Measurements from ENCODE around the gene CIB1. TPM values are rescaled to one million over a fixed set of nuclear protein-coding genes. Genes with fewer than 3 reads are reported as not detected.

The CIB1 gene
- polyA plus RNA-seq, 4 donors: 107 to 360 (median 288) TPM

DNA sequence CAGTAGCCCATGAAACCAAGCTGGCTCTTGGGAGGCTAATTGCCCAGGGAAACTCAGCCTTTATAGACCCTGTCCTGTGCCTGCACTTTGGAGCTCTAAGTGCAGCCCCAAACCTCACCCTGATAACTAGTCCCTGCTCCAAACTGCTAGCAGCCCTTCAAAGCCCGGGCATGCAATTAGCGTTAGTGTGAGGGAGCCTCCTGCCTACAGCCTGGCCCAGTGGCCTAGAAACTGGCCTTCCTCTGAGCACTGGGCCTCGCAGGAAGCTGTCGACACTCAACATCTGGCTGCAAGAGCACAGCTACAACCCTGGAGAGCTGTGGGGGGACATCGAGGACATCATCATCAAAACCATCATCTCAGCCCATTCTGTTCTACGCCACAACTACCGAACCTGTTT, 24.0 kb upstream of the CIB1 start:
- H3K9me3 ChIP-seq (ENCODE audit: control insufficient read depth in 2 of 2, insufficient read depth in 1 of 2, low read depth in 1 of 2, low read length in 1 of 2): no peaks in the 10 kb centered on the region
- H3K27me3 ChIP-seq (ENCODE audit: control insufficient read depth in 3 of 3, insufficient read depth in 3 of 3, low read length in 3 of 3): no peaks in the 10 kb centered on the region
- H3K4me3 ChIP-seq (ENCODE audit: low read depth in 1 of 3, low read length in 3 of 3): no peak overlapping the region
- no peak overlapping the region for H3K27ac ChIP-seq (ENCODE audit: low read depth in 1 of 3, low read length in 2 of 3)
- no peaks in the 10 kb centered on the region for H3K4me1 ChIP-seq (ENCODE audit: control insufficient read depth in 3 of 3, insufficient read depth in 2 of 3, low read depth in 1 of 3, low read length in 2 of 3)
- peaks cover 0 to 1% (median 0%) of the 10 kb centered on the region in 3 donors for H3K36me3 ChIP-seq (ENCODE audit: control insufficient read depth in 3 of 3, insufficient read depth in 2 of 3, low read depth in 1 of 3, low read length in 3 of 3)
- 89 to 95% (median 94%) methylated on average over 7 of the region's 7 CpGs for WGBS, 3 donors
- no peak for DNase-seq
- no peak for FAIRE-seq

- DNase-seq (peak; percentile 95 to 96), FAIRE-seq (no peak)
- Histone ChIP-seq H3K27me3 (ENCODE audit: control insufficient read depth in 3 of 3, insufficient read depth in 3 of 3, low read length in 3 of 3) (no peaks in the 10 kb centered on the region), H3K36me3 (ENCODE audit: control insufficient read depth in 3 of 3, insufficient read depth in 2 of 3, low read depth in 1 of 3, low read length in 3 of 3) (no peaks in the 10 kb centered on the region), H3K4me1 (ENCODE audit: control insufficient read depth in 3 of 3, insufficient read depth in 2 of 3, low read depth in 1 of 3, low read length in 2 of 3) (peaks cover 0 to 7% (median 0%) of the 10 kb centered on the region in 3 donors), H3K27ac (ENCODE audit: low read depth in 1 of 3, low read length in 2 of 3) (peak within 1 kb of the TSS; percentile 5 to 66 (median 36)), H3K9me3 (ENCODE audit: control insufficient read depth in 2 of 2, insufficient read depth in 1 of 2, low read depth in 1 of 2, low read length in 1 of 2) (no peaks in the 10 kb centered on the region), H3K4me3 (ENCODE audit: low read depth in 1 of 3, low read length in 3 of 3) (peak within 1 kb of the TSS; percentile 4 to 88 (median 54))
- WGBS, 3 donors: 0 to 3% (median 2%) methylated on average over 42 to 44 of the region's 44 CpGs
Measured at GRCh38 chr15:90249203-90249863, 15.6 kb upstream of the CIB1 start, which contains the start of gene TTLL13. TSS of gene TTLL13 (plus strand) at chr15:90249556. CDS start at chr15:90250631, 1,075 bp downstream.

DNA sequence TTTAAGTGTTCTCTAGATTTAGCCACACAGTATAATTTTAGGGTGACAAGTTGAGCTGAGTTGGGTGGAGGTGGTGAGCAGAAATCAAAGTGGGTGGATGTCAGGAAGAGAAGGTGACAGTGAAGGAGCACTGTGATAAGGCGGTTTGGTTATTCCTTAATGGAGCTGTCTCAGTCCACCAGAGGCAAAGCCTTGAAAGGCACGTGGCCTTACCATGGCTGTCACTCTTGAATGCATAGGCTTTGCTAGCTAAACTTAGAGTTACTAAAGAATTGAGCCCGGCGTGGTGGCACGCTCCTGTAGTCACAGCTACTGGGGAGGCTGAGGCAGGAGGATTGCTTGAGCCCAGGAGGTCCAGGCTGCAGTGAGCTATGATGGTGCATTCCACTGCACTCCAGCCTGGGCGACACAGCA, 15.1 kb upstream of the CIB1 start:
- WGBS, 3 donors: 63 to 74% (median 72%) methylated on average over 6 of the region's 6 CpGs
- H3K27ac ChIP-seq (ENCODE audit: low read depth in 1 of 3, low read length in 2 of 3): peak overlapping the region; percentile 5 to 66 (median 25)
- no peaks in the 10 kb centered on the region for H3K9me3 ChIP-seq (ENCODE audit: control insufficient read depth in 2 of 2, insufficient read depth in 1 of 2, low read depth in 1 of 2, low read length in 1 of 2)
- no peaks in the 10 kb centered on the region for H3K36me3 ChIP-seq (ENCODE audit: control insufficient read depth in 3 of 3, insufficient read depth in 2 of 3, low read depth in 1 of 3, low read length in 3 of 3)
- peak overlapping the region in 1 of 3 donors; percentile 88 for H3K4me3 ChIP-seq (ENCODE audit: low read depth in 1 of 3, low read length in 3 of 3)
- FAIRE-seq: no peak
- no peak for DNase-seq
- peaks cover 0 to 7% (median 0%) of the 10 kb centered on the region in 3 donors for H3K4me1 ChIP-seq (ENCODE audit: control insufficient read depth in 3 of 3, insufficient read depth in 2 of 3, low read depth in 1 of 3, low read length in 2 of 3)
- H3K27me3 ChIP-seq (ENCODE audit: control insufficient read depth in 3 of 3, insufficient read depth in 3 of 3, low read length in 3 of 3): no peaks in the 10 kb centered on the region

GRCh38 chr15:90243943-90244639, 10.3 kb upstream of the CIB1 start:
- H3K4me3 ChIP-seq (ENCODE audit: low read depth in 1 of 3, low read length in 3 of 3): no peak overlapping the region
- 73 to 81% (median 75%) methylated on average over 10 of the region's 10 CpGs for WGBS, 3 donors

DNA sequence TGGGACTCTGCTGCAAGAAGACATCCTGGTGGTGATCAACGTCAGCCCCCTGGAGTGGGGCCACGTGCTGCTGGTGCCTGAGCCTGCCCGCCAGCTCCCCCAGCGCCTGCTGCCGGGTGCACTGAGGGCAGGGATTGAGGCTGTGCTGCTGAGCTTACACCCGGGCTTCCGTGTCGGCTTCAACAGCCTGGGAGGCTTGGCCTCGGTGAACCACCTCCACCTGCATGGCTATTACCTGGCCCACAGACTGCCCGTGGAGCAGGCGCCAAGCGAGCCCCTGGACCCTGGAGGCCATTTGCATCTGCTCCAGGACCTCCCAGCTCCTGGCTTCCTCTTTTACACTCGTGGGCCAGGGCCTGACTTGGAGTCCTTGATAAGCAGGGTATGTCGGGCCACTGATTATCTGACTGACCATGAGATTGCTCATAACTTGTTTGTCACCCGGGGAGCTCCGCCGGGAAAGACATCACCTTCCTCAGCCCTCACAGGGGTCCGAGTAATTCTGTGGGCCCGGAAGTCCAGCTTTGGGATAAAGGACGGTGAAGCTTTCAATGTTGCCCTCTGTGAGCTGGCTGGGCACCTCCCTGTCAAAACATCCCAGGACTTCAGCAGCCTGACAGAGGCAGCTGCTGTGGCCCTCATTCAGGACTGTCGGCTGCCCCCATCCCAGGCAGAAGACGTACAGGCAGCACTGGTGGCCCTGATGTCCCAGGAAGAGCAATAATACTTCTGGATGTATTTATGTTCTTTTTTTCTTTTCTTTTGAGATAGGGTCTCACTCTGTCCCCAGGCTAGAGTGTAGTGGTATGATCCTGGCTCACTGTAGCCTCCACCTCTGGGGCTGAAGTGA, 7.8 kb upstream of the CIB1 start:
- FAIRE-seq (no peak), DNase-seq (no peak)
- 84 to 87% (median 86%) methylated on average over 22 of the region's 22 CpGs for WGBS, 3 donors
- Histone ChIP-seq H3K4me1 (ENCODE audit: control insufficient read depth in 3 of 3, insufficient read depth in 2 of 3, low read depth in 1 of 3, low read length in 2 of 3) (no peaks in the 10 kb centered on the region), H3K36me3 (ENCODE audit: control insufficient read depth in 3 of 3, insufficient read depth in 2 of 3, low read depth in 1 of 3, low read length in 3 of 3) (peaks cover 0 to 42% (median 9%) of the 10 kb centered on the region in 3 donors), H3K27me3 (ENCODE audit: control insufficient read depth in 3 of 3, insufficient read depth in 3 of 3, low read length in 3 of 3) (no peaks in the 10 kb centered on the region), H3K9me3 (ENCODE audit: control insufficient read depth in 2 of 2, insufficient read depth in 1 of 2, low read depth in 1 of 2, low read length in 1 of 2) (no peaks in the 10 kb centered on the region), H3K27ac (ENCODE audit: low read depth in 1 of 3, low read length in 2 of 3) (no peak overlapping the region), H3K4me3 (ENCODE audit: low read depth in 1 of 3, low read length in 3 of 3) (no peak overlapping the region)

More at GRCh38 chr15:90243943-90244639, 10.3 kb upstream of the CIB1 start:
- FAIRE-seq: no peak
- Histone ChIP-seq H3K27me3 (ENCODE audit: control insufficient read depth in 3 of 3, insufficient read depth in 3 of 3, low read length in 3 of 3) (no peaks in the 10 kb centered on the region), H3K4me1 (ENCODE audit: control insufficient read depth in 3 of 3, insufficient read depth in 2 of 3, low read depth in 1 of 3, low read length in 2 of 3) (peaks cover 0 to 6% (median 0%) of the 10 kb centered on the region in 3 donors), H3K36me3 (ENCODE audit: control insufficient read depth in 3 of 3, insufficient read depth in 2 of 3, low read depth in 1 of 3, low read length in 3 of 3) (peaks cover 0 to 30% (median 7%) of the 10 kb centered on the region in 3 donors), H3K9me3 (ENCODE audit: control insufficient read depth in 2 of 2, insufficient read depth in 1 of 2, low read depth in 1 of 2, low read length in 1 of 2) (no peaks in the 10 kb centered on the region), H3K27ac (ENCODE audit: low read depth in 1 of 3, low read length in 2 of 3) (no peak overlapping the region)
- no peak for DNase-seq

GRCh38 chr15:90240856-90241255, 7.1 kb upstream of the CIB1 start:
- no peak overlapping the region for H3K4me3 ChIP-seq (ENCODE audit: low read depth in 1 of 3, low read length in 3 of 3)
- no peak for DNase-seq
- H3K36me3 ChIP-seq (ENCODE audit: control insufficient read depth in 3 of 3, insufficient read depth in 2 of 3, low read depth in 1 of 3, low read length in 3 of 3): peaks cover 0 to 46% (median 11%) of the 10 kb centered on the region in 3 donors
- no peak for FAIRE-seq
- WGBS, 3 donors: 82 to 90% (median 89%) methylated on average over 8 of the region's 8 CpGs
- H3K27me3 ChIP-seq (ENCODE audit: control insufficient read depth in 3 of 3, insufficient read depth in 3 of 3, low read length in 3 of 3): no peaks in the 10 kb centered on the region
- H3K4me1 ChIP-seq (ENCODE audit: control insufficient read depth in 3 of 3, insufficient read depth in 2 of 3, low read depth in 1 of 3, low read length in 2 of 3): no peaks in the 10 kb centered on the region
- no peaks in the 10 kb centered on the region for H3K9me3 ChIP-seq (ENCODE audit: control insufficient read depth in 2 of 2, insufficient read depth in 1 of 2, low read depth in 1 of 2, low read length in 1 of 2)
- no peak overlapping the region for H3K27ac ChIP-seq (ENCODE audit: low read depth in 1 of 3, low read length in 2 of 3)

DNA sequence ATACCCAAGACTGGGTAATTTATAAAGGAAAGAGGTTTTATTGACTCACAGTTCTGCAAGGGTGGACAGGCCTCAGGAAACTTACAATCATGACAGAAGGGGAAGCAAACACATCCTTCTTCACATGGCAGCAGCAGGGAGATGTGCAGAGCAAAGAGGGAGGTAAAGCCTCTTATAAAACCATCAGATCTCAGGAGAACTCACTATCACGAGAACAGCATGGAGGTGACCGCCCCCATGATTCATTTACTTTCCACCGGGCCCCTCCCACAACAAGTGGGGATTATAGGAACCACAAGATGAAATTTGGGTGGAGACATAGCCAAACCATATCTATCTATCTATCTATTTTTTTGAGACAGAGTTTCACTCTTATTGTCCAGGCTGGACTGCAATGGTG, 5.6 kb upstream of the CIB1 start:
- FAIRE-seq (no peak), DNase-seq (no peak)
- no peak overlapping the region for H3K27ac ChIP-seq (ENCODE audit: low read depth in 1 of 3, low read length in 2 of 3)
- peaks cover 0 to 7% (median 4%) of the 10 kb centered on the region in 3 donors for H3K4me1 ChIP-seq (ENCODE audit: control insufficient read depth in 3 of 3, insufficient read depth in 2 of 3, low read depth in 1 of 3, low read length in 2 of 3)
- H3K4me3 ChIP-seq (ENCODE audit: low read depth in 1 of 3, low read length in 3 of 3): no peak overlapping the region
- peaks cover 0 to 47% (median 11%) of the 10 kb centered on the region in 3 donors for H3K36me3 ChIP-seq (ENCODE audit: control insufficient read depth in 3 of 3, insufficient read depth in 2 of 3, low read depth in 1 of 3, low read length in 3 of 3)
- H3K9me3 ChIP-seq (ENCODE audit: control insufficient read depth in 2 of 2, insufficient read depth in 1 of 2, low read depth in 1 of 2, low read length in 1 of 2): no peaks in the 10 kb centered on the region
- WGBS, 3 donors: 79 to 84% (median 81%) methylated on average over 3 of the region's 3 CpGs
- no peaks in the 10 kb centered on the region for H3K27me3 ChIP-seq (ENCODE audit: control insufficient read depth in 3 of 3, insufficient read depth in 3 of 3, low read length in 3 of 3)
